ENCODE measurements around the gene SBNO2.

SBNO2 gene

GRCh38 chr19:1082165-1082927, 91.7 kb downstream of the SBNO2 start:
- H3K27me3 ChIP-seq (ENCODE audit: control insufficient read depth, insufficient read depth, low read length, poor library complexity, severe bottlenecking): no peaks in the 10 kb centered on the region
- H3K27ac ChIP-seq (ENCODE audit: insufficient read depth, low read depth, low read length, poor library complexity, severe bottlenecking): no peak overlapping the region
- WGBS, 2 experiments: 37 to 49% methylated on average over 51 of the region's 51 CpGs
- H3K4me3 ChIP-seq (ENCODE audit: insufficient read depth, low read depth, low read length): no peak overlapping the region
- peaks cover 8% of the 10 kb centered on the region for H3K36me3 ChIP-seq (ENCODE audit: control insufficient read depth, insufficient read depth, low read length)
- H3K9me3 ChIP-seq (ENCODE audit: control insufficient read depth, low read length): no peaks in the 10 kb centered on the region
- H3K4me1 ChIP-seq (ENCODE audit: control insufficient read depth, insufficient read depth, low read length): peaks cover 3% of the 10 kb centered on the region

- 87 to 88% methylated on average over 58 of the region's 58 CpGs for WGBS, 2 experiments
- H3K27me3 ChIP-seq (ENCODE audit: control insufficient read depth, insufficient read depth, low read length, poor library complexity, severe bottlenecking): no peaks in the 10 kb centered on the region
Measured at GRCh38 chr19:1081301-1082164, 92.5 kb downstream of the SBNO2 start.

GRCh38 chr19:1080360-1081161, 93.5 kb downstream of the SBNO2 start:
- Histone ChIP-seq H3K9me3 (ENCODE audit: control insufficient read depth, low read length) (no peaks in the 10 kb centered on the region), H3K27ac (ENCODE audit: insufficient read depth, low read depth, low read length, poor library complexity, severe bottlenecking) (no peak overlapping the region), H3K4me3 (ENCODE audit: insufficient read depth, low read depth, low read length) (no peak overlapping the region), H3K36me3 (ENCODE audit: control insufficient read depth, insufficient read depth, low read length) (peaks cover 8% of the 10 kb centered on the region), H3K27me3 (ENCODE audit: control insufficient read depth, insufficient read depth, low read length, poor library complexity, severe bottlenecking) (no peaks in the 10 kb centered on the region), H3K4me1 (ENCODE audit: control insufficient read depth, insufficient read depth, low read length) (peaks cover 3% of the 10 kb centered on the region)
- WGBS, 2 experiments: 96% methylated on average over 50 of the region's 50 CpGs

More at GRCh38 chr19:1081301-1082164, 92.5 kb downstream of the SBNO2 start:
- Histone ChIP-seq H3K27ac (ENCODE audit: insufficient read depth, low read depth, low read length, poor library complexity, severe bottlenecking) (no peak overlapping the region), H3K4me3 (ENCODE audit: insufficient read depth, low read depth, low read length) (no peak overlapping the region), H3K9me3 (ENCODE audit: control insufficient read depth, low read length) (no peaks in the 10 kb centered on the region), H3K4me1 (ENCODE audit: control insufficient read depth, insufficient read depth, low read length) (peaks cover 3% of the 10 kb centered on the region), H3K36me3 (ENCODE audit: control insufficient read depth, insufficient read depth, low read length) (peaks cover 8% of the 10 kb centered on the region)

GRCh38 chr19:1079566-1080111, 94.4 kb downstream of the SBNO2 start:
- Histone ChIP-seq H3K9me3 (ENCODE audit: control insufficient read depth, low read length) (no peaks in the 10 kb centered on the region), H3K4me1 (ENCODE audit: control insufficient read depth, insufficient read depth, low read length) (peaks cover 3% of the 10 kb centered on the region), H3K4me3 (ENCODE audit: insufficient read depth, low read depth, low read length) (no peak overlapping the region), H3K36me3 (ENCODE audit: control insufficient read depth, insufficient read depth, low read length) (peaks cover 9% of the 10 kb centered on the region), H3K27me3 (ENCODE audit: control insufficient read depth, insufficient read depth, low read length, poor library complexity, severe bottlenecking) (no peaks in the 10 kb centered on the region), H3K27ac (ENCODE audit: insufficient read depth, low read depth, low read length, poor library complexity, severe bottlenecking) (no peak overlapping the region)
- WGBS, 2 experiments: 93 to 94% methylated on average over 45 of the region's 45 CpGs

GRCh38 chr19:1076951-1077350, 97.1 kb downstream of the SBNO2 start:
- H3K27me3 ChIP-seq (ENCODE audit: control insufficient read depth, insufficient read depth, low read length, poor library complexity, severe bottlenecking): peaks cover 2% of the 10 kb centered on the region
- no peak overlapping the region for H3K27ac ChIP-seq (ENCODE audit: insufficient read depth, low read depth, low read length, poor library complexity, severe bottlenecking)
- peaks cover 9% of the 10 kb centered on the region for H3K36me3 ChIP-seq (ENCODE audit: control insufficient read depth, insufficient read depth, low read length)
- no peak overlapping the region for H3K4me3 ChIP-seq (ENCODE audit: insufficient read depth, low read depth, low read length)
- H3K4me1 ChIP-seq (ENCODE audit: control insufficient read depth, insufficient read depth, low read length): peaks cover 3% of the 10 kb centered on the region
- H3K9me3 ChIP-seq (ENCODE audit: control insufficient read depth, low read length): no peaks in the 10 kb centered on the region
- 91 to 95% methylated on average over 16 of the region's 16 CpGs for WGBS, 2 experiments

- Histone ChIP-seq H3K4me1 (ENCODE audit: control insufficient read depth, insufficient read depth, low read length) (no peaks in the 10 kb centered on the region), H3K27me3 (ENCODE audit: control insufficient read depth, insufficient read depth, low read length, poor library complexity, severe bottlenecking) (peaks cover 12% of the 10 kb centered on the region), H3K9me3 (ENCODE audit: control insufficient read depth, low read length) (no peaks in the 10 kb centered on the region), H3K36me3 (ENCODE audit: control insufficient read depth, insufficient read depth, low read length) (peaks cover 9% of the 10 kb centered on the region), H3K27ac (ENCODE audit: insufficient read depth, low read depth, low read length, poor library complexity, severe bottlenecking) (no peak overlapping the region), H3K4me3 (ENCODE audit: insufficient read depth, low read depth, low read length) (no peak overlapping the region)
- 94 to 95% methylated on average over 4 of the region's 4 CpGs for WGBS, 2 experiments
Measured at GRCh38 chr19:1076046-1076386, 98.1 kb downstream of the SBNO2 start.

- Histone ChIP-seq H3K4me1 (ENCODE audit: control insufficient read depth, insufficient read depth, low read length) (no peaks in the 10 kb centered on the region), H3K27me3 (ENCODE audit: control insufficient read depth, insufficient read depth, low read length, poor library complexity, severe bottlenecking) (peaks cover 25% of the 10 kb centered on the region), H3K36me3 (ENCODE audit: control insufficient read depth, insufficient read depth, low read length) (peaks cover 4% of the 10 kb centered on the region), H3K9me3 (ENCODE audit: control insufficient read depth, low read length) (no peaks in the 10 kb centered on the region), H3K4me3 (ENCODE audit: insufficient read depth, low read depth, low read length) (no peak overlapping the region), H3K27ac (ENCODE audit: insufficient read depth, low read depth, low read length, poor library complexity, severe bottlenecking) (no peak overlapping the region)
- 96% methylated on average over 54 of the region's 54 CpGs for WGBS, 2 experiments
Measured at GRCh38 chr19:1074544-1075283, 99.4 kb downstream of the SBNO2 start.

- WGBS, 2 experiments: 93% methylated on average over 28 of the region's 28 CpGs
- no peak overlapping the region for H3K4me3 ChIP-seq (ENCODE audit: insufficient read depth, low read depth, low read length)
Measured at GRCh38 chr19:1073956-1074517, 100.0 kb downstream of the SBNO2 start.

More at GRCh38 chr19:1073956-1074517, 100.0 kb downstream of the SBNO2 start:
- no peaks in the 10 kb centered on the region for H3K9me3 ChIP-seq (ENCODE audit: control insufficient read depth, low read length)
- H3K4me1 ChIP-seq (ENCODE audit: control insufficient read depth, insufficient read depth, low read length): no peaks in the 10 kb centered on the region
- peaks cover 4% of the 10 kb centered on the region for H3K36me3 ChIP-seq (ENCODE audit: control insufficient read depth, insufficient read depth, low read length)
- H3K27ac ChIP-seq (ENCODE audit: insufficient read depth, low read depth, low read length, poor library complexity, severe bottlenecking): no peak overlapping the region
- H3K27me3 ChIP-seq (ENCODE audit: control insufficient read depth, insufficient read depth, low read length, poor library complexity, severe bottlenecking): peaks cover 31% of the 10 kb centered on the region
